GM12878 (cell line): Measurements from ENCODE around the gene EXOC4.

Experiments used
- CTCF ChIP-seq, 3 experiments: IDR thresholded peaks in 2 of 3; conservative IDR thresholded peaks in 1 of 3; 2 replicates each; pipeline ENCODE4 v1.5.1; 2011; ENCODE audit warnings: low read depth in 3 of 3, low read length in 3 of 3, mild to moderate bottlenecking in 3 of 3, control low read depth in 2 of 3, moderate library complexity in 2 of 3, inconsistent platforms in 1 of 3, mixed read lengths in 1 of 3; ENCODE audit not compliant: control insufficient read depth in 2 of 3, insufficient read depth in 1 of 3; ENCODE audit errors: extremely low read depth in 1 of 3
- POLR2A ChIP-seq: IDR thresholded peaks from 2 replicates; pipeline ENCODE4 v1.6.1; 2011; ENCODE audit warnings: low read depth, mild to moderate bottlenecking, low read length
- TF ChIP-seq, protein P1 (sequence below): IDR thresholded peaks from 2 replicates; pipeline ENCODE4 v1.6.1; 2012; ENCODE audit warnings: low read depth, low read length, improper control_type of control experiment

DNA sequence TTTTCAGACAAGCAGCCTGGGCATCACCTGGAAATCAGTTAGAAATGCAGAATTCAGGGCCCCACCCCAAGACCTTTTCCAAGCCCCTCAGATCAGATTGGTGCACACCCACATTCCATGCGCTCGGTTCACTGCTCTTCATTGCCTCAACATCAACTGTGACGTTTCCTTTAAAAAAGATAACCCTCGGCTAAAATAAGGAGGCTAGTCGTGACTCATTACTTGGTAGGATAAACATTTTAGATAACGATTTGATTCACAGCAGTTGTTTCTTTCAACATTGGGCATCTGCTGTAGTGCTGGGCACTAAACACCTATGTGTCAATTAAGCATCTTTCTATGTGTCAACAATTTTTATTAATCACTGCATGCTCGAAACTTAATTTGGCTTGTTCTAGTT, 683.2 kb downstream of the EXOC4 start:
- TF ChIP-seq, protein P1, sequence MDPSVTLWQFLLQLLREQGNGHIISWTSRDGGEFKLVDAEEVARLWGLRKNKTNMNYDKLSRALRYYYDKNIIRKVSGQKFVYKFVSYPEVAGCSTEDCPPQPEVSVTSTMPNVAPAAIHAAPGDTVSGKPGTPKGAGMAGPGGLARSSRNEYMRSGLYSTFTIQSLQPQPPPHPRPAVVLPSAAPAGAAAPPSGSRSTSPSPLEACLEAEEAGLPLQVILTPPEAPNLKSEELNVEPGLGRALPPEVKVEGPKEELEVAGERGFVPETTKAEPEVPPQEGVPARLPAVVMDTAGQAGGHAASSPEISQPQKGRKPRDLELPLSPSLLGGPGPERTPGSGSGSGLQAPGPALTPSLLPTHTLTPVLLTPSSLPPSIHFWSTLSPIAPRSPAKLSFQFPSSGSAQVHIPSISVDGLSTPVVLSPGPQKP: no peak
- TF ChIP-seq POLR2A (no peak), CTCF (IDR thresholded peaks at IDR 0.05 in 2 of 3, conservative IDR thresholded peaks at IDR 0.05 in 1 of 3; ENCODE audit: control insufficient read depth in 2 of 3, extremely low read depth in 1 of 3, insufficient read depth in 1 of 3, low read depth in 3 of 3, low read length in 3 of 3) (no peak)
